Inferior parietal cortex (tissue), 1 donor: Measurements from ENCODE around the gene GFER.

ENCODE experiments used
- DNase-seq: peaks from one replicate; pipeline ENCODE4 v3.0.0-alpha.2; 2016; ENCODE audit errors: extremely low spot score

Gene GFER

GRCh38 chr16:1974157-1975070 is 9.6 kb upstream of the GFER start:
- DNase-seq: no peak

- no peak for DNase-seq
Observed at GRCh38 chr16:1975432-1976215, 8.4 kb upstream of the GFER start.

- DNase-seq: no peak
Observed at GRCh38 chr16:1976216-1976520, 7.8 kb upstream of the GFER start.

- no peak for DNase-seq
Observed at GRCh38 chr16:1976951-1977874, 6.8 kb upstream of the GFER start.

- no peak for DNase-seq
Observed at GRCh38 chr16:1977875-1978268, 6.1 kb upstream of the GFER start.

- no peak for DNase-seq
Observed at GRCh38 chr16:1978476-1979120, 5.4 kb upstream of the GFER start.

- no peak for DNase-seq
Observed at GRCh38 chr16:1979271-1980029, 4.5 kb upstream of the GFER start.

GRCh38 chr16:1980030-1980769 is 3.8 kb upstream of the GFER start:
- no peak for DNase-seq

GRCh38 chr16:1980770-1981087 is 3.3 kb upstream of the GFER start:
- DNase-seq: no peak

- no peak for DNase-seq
Observed at GRCh38 chr16:1981398-1981836, 2.6 kb upstream of the GFER start, which contains the start of gene NOXO1. NOXO1 (minus strand) TSS chr16:1981469; CDS start chr16:1981179, 290 bp downstream.

- DNase-seq: no peak
Observed at GRCh38 chr16:1982013-1982433, 2.0 kb upstream of the GFER start.

GRCh38 chr16:1982991-1983543 is 926 bp upstream of the GFER start:
- DNase-seq: no peak

- no peak for DNase-seq
Observed at GRCh38 chr16:1984347-1985225, 593 bp downstream of the GFER start.

GRCh38 chr16:1985466-1986150 is 1.6 kb downstream of the GFER start:
- no peak for DNase-seq

- DNase-seq: no peak
Observed at GRCh38 chr16:1987198-1987597, 3.2 kb downstream of the GFER start.

- DNase-seq: no peak
Observed at GRCh38 chr16:1989209-1990100, 5.5 kb downstream of the GFER start, which contains the start of gene SYNGR3. SYNGR3 (plus strand) TSS chr16:1989970; CDS start chr16:1990103, 133 bp downstream.

- DNase-seq: no peak
Observed at GRCh38 chr16:1990101-1990350, 6.0 kb downstream of the GFER start.
